ENCODE measurements around the gene COL5A2. TPM values are rescaled to one million over a fixed set of nuclear protein-coding genes. Genes with fewer than 3 reads are reported as not detected.

COL5A2 gene
- total and polyA plus RNA-seq, 10 of the 15 experiments (the other 5 are each of a cell fraction or from before 2014, with no cell fraction given): 0.04 to 0.85 (median 0.39) TPM

DNA sequence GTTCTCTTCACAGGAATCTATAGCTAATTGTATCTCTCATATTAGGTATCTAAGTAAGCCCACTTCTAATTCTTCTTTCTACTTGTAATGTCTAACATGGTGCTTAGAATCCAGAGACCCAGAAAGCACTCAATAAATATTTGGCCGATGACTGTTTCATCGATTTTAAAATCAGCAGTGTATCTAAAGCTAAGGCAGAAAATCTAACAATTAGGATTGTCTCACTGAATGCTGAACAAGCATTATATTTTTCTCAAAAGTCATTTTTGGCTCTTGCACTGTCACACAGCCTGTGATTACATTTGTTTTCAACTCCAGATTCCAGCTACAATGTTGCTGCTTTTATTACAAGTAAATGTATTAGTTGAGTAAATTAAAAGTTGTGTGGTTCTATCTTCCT is 20.3 kb downstream of the COL5A2 start (continued):
- TF ChIP-seq, protein P1, sequence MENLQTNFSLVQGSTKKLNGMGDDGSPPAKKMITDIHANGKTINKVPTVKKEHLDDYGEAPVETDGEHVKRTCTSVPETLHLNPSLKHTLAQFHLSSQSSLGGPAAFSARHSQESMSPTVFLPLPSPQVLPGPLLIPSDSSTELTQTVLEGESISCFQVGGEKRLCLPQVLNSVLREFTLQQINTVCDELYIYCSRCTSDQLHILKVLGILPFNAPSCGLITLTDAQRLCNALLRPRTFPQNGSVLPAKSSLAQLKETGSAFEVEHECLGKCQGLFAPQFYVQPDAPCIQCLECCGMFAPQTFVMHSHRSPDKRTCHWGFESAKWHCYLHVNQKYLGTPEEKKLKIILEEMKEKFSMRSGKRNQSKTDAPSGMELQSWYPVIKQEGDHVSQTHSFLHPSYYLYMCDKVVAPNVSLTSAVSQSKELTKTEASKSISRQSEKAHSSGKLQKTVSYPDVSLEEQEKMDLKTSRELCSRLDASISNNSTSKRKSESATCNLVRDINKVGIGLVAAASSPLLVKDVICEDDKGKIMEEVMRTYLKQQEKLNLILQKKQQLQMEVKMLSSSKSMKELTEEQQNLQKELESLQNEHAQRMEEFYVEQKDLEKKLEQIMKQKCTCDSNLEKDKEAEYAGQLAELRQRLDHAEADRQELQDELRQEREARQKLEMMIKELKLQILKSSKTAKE (IDR thresholded peaks at IDR 0.05; ENCODE audit: low read depth, poor library complexity, severe bottlenecking): no peak
- TF ChIP-seq CREM (IDR thresholded peaks at IDR 0.05; ENCODE audit: low read depth): no peak
- no peak for TF ChIP-seq JUNB (IDR thresholded peaks at IDR 0.05)

DNA sequence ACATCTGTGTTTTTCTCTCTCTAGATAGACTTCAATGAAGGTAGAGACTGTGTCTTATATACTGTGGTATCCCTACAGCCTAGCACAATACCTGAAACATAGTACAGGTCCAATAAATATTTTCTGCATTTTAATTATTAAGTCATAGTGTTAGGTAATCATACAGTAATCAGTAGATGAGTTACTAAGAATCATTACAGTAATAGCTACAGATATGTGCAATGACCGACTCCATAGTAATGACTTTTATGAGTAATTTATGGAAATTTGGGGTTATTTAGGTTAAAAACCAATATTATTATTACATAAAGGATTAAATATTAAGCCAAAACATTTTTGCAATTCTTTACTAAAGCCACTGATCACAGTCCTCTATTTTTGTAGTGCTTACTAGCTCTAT is 21.6 kb downstream of the COL5A2 start:
- no peak overlapping the region for H2AFZ ChIP-seq (ENCODE audit: control insufficient read depth, low read depth, low read length)
- DNase-seq (ENCODE audit: low read depth, low spot score) (no peak), FAIRE-seq (no peak), ATAC-seq (peak; percentile 17; the same call in 2 of the 3 replicates)
- ChIA-PET POLR2A (no interaction called here), SMC1A (ENCODE audit: uncharacterized antibody, unreplicated experiment) (no interaction called here), RAD21 (ENCODE audit: unreplicated experiment) (interaction anchor here (1.1 kb wide), 1 partner anchor 15 kb away, joined by 3 read pairs; no protein-coding TSS in a partner anchor), CTCF (no interaction called here)
- in situ Hi-C loops (cut with MboI) (no loop called here), intact Hi-C loops (cut with micrococcal nuclease; ENCODE audit: unreplicated experiment) (no loop called here)
- H3K9ac ChIP-seq (ENCODE audit: control insufficient read depth, insufficient read depth, low read length): no peak overlapping the region
- H3K4me1 ChIP-seq (ENCODE audit: control insufficient read depth, insufficient read depth, low read length): no peaks in the 10 kb centered on the region
- H3K27me3 ChIP-seq (replicated peaks in 1 of 2; ENCODE audit: control insufficient read depth in 2 of 2, insufficient read depth in 2 of 2, low read length in 1 of 2): no peaks in the 10 kb centered on the region
- H3K9me3 ChIP-seq (replicated peaks; ENCODE audit: control insufficient read depth, insufficient read depth, low read length): no peaks in the 10 kb centered on the region
- TF ChIP-seq NR2F1 (conservative IDR thresholded peaks at IDR 0.05): no peak
- TF ChIP-seq CHD1 (IDR thresholded peaks at IDR 0.05; ENCODE audit: low read depth, low read length): no peak
- no peak for TF ChIP-seq EZH2 (IDR thresholded peaks at IDR 0.05; ENCODE audit: borderline replicate concordance, control insufficient read depth, low read depth, low read length)
- no peak for TF ChIP-seq ASH2L (IDR thresholded peaks at IDR 0.05; ENCODE audit: borderline replicate concordance, low read depth)
- TF ChIP-seq, protein P2, sequence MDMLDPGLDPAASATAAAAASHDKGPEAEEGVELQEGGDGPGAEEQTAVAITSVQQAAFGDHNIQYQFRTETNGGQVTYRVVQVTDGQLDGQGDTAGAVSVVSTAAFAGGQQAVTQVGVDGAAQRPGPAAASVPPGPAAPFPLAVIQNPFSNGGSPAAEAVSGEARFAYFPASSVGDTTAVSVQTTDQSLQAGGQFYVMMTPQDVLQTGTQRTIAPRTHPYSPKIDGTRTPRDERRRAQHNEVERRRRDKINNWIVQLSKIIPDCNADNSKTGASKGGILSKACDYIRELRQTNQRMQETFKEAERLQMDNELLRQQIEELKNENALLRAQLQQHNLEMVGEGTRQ (IDR thresholded peaks at IDR 0.05; ENCODE audit: borderline replicate concordance, low read depth, low read length): no peak
- TF ChIP-seq GABPA (IDR thresholded peaks at IDR 0.05; ENCODE audit: low read depth): no peak
- TF ChIP-seq SREBF1 (IDR thresholded peaks at IDR 0.05; ENCODE audit: low read length): no peak
- TF ChIP-seq STAT1 (conservative IDR thresholded peaks at IDR 0.05): no peak
- no peak for TF ChIP-seq ESRRA (IDR thresholded peaks at IDR 0.05; ENCODE audit: low read length)
- no peak for TF ChIP-seq ZNF384 (IDR thresholded peaks at IDR 0.05; ENCODE audit: borderline replicate concordance, low read depth, low read length)
- H3K4me3 ChIP-seq: no peak overlapping the region
- H3K79me2 ChIP-seq (ENCODE audit: control insufficient read depth, insufficient read depth, low read length): no peaks in the 10 kb centered on the region
- no TSS peak for BruUV-seq (replicated peaks)
- no peak overlapping the region for H3K4me2 ChIP-seq (ENCODE audit: control insufficient read depth, insufficient read depth)
- H3K27ac ChIP-seq (ENCODE audit: control insufficient read depth, insufficient read depth): no peak overlapping the region
- H4K20me1 ChIP-seq (ENCODE audit: control insufficient read depth, insufficient read depth): no peaks in the 10 kb centered on the region
- H3K36me3 ChIP-seq (ENCODE audit: control insufficient read depth in 2 of 2, insufficient read depth in 2 of 2, low read length in 1 of 2): no peaks in the 10 kb centered on the region
- 4% methylated on average over 1 of the region's 1 CpG for WGBS (ENCODE audit: insufficient coverage, insufficient replicate concordance, low lambda C conversion rate, missing lambda C conversion rate)

All from GM12878 (cell line).